HL-60 (cell line): ENCODE measurements around the gene PSMA5.

Experiments
- DNase-seq, 2 experiments: peaks; one replicate each; pipeline ENCODE4 v3.0.0-alpha.2; 2010 to 2020; ENCODE audit warnings: low read depth in 1 of 2, low spot score in 1 of 2
- H3K27ac ChIP-seq: fragments of 250-450 bp; sonication (Bioruptor Pico); replicated peaks from 2 replicates; pipeline ENCODE4 v1.5.1; 2020; ENCODE audit warnings: mild to moderate bottlenecking, moderate library complexity
- H3K27me3 ChIP-seq: fragments of 250-450 bp; sonication (Bioruptor Pico); 2 replicates; pipeline ENCODE4 v1.5.1; 2021; ENCODE audit warnings: mild to moderate bottlenecking, moderate library complexity; ENCODE audit not compliant: insufficient read depth, poor library complexity, severe bottlenecking
- H3K4me3 ChIP-seq: replicated peaks from 2 replicates; pipeline ENCODE4 v1.5.1; 2011; ENCODE audit warnings: mild to moderate bottlenecking, control low read depth, low read length; ENCODE audit not compliant: insufficient read depth
- GABPA ChIP-seq: IDR thresholded peaks from 2 replicates; pipeline ENCODE4 v1.6.1; 2012; ENCODE audit warnings: low read depth
- POLR2AphosphoS5 ChIP-seq: IDR thresholded peaks from 2 replicates; pipeline ENCODE4 v1.6.1; 2012; ENCODE audit warnings: low read depth
- SPI1 ChIP-seq: IDR thresholded peaks from 2 replicates; pipeline ENCODE4 v1.6.1; 2012; ENCODE audit warnings: low read depth, mild to moderate bottlenecking, borderline replicate concordance
- TF ChIP-seq, protein P1 (sequence below): IDR thresholded peaks from one replicate; pipeline ENCODE4 v1.5.1; 2011; ENCODE audit warnings: low read length, control low read depth, inconsistent platforms; ENCODE audit not compliant: insufficient read depth
- TF ChIP-seq, protein P2 (sequence below): IDR thresholded peaks from 2 replicates; pipeline ENCODE4 v1.6.1; 2012; ENCODE audit warnings: low read depth; ENCODE audit not compliant: insufficient replicate concordance

The PSMA5 gene

DNA sequence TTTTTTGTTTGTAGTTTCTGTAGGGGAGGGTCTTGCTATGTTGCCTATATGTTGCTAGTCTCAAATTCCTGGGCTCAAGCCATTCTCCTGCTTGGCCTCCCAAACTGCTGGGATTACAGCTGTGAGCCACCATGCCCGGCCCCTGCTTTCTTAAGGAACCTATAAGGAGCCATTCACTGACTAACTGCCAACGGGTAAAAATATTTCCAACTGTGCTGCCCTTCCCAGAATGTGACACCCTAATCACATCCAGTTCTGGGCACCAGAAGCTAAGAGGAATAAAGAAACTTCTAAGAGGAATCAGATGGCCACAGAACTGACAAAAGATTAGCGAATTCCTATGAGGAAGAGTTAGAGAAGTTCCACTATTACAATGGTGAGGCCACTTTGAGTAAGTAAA, 46.5 kb upstream of the PSMA5 start:
- TF ChIP-seq, protein P1, sequence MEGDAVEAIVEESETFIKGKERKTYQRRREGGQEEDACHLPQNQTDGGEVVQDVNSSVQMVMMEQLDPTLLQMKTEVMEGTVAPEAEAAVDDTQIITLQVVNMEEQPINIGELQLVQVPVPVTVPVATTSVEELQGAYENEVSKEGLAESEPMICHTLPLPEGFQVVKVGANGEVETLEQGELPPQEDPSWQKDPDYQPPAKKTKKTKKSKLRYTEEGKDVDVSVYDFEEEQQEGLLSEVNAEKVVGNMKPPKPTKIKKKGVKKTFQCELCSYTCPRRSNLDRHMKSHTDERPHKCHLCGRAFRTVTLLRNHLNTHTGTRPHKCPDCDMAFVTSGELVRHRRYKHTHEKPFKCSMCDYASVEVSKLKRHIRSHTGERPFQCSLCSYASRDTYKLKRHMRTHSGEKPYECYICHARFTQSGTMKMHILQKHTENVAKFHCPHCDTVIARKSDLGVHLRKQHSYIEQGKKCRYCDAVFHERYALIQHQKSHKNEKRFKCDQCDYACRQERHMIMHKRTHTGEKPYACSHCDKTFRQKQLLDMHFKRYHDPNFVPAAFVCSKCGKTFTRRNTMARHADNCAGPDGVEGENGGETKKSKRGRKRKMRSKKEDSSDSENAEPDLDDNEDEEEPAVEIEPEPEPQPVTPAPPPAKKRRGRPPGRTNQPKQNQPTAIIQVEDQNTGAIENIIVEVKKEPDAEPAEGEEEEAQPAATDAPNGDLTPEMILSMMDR, result no peak
- TF ChIP-seq GABPA (no peak), POLR2AphosphoS5 (no peak), SPI1 (no peak)
- TF ChIP-seq, protein P2, sequence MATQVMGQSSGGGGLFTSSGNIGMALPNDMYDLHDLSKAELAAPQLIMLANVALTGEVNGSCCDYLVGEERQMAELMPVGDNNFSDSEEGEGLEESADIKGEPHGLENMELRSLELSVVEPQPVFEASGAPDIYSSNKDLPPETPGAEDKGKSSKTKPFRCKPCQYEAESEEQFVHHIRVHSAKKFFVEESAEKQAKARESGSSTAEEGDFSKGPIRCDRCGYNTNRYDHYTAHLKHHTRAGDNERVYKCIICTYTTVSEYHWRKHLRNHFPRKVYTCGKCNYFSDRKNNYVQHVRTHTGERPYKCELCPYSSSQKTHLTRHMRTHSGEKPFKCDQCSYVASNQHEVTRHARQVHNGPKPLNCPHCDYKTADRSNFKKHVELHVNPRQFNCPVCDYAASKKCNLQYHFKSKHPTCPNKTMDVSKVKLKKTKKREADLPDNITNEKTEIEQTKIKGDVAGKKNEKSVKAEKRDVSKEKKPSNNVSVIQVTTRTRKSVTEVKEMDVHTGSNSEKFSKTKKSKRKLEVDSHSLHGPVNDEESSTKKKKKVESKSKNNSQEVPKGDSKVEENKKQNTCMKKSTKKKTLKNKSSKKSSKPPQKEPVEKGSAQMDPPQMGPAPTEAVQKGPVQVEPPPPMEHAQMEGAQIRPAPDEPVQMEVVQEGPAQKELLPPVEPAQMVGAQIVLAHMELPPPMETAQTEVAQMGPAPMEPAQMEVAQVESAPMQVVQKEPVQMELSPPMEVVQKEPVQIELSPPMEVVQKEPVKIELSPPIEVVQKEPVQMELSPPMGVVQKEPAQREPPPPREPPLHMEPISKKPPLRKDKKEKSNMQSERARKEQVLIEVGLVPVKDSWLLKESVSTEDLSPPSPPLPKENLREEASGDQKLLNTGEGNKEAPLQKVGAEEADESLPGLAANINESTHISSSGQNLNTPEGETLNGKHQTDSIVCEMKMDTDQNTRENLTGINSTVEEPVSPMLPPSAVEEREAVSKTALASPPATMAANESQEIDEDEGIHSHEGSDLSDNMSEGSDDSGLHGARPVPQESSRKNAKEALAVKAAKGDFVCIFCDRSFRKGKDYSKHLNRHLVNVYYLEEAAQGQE, result no peak
- Histone ChIP-seq H3K27me3 (peaks cover 21% of the 10 kb centered on the region), H3K27ac (no peak overlapping the region), H3K4me3 (no peak overlapping the region)
- no peak for DNase-seq

DNA sequence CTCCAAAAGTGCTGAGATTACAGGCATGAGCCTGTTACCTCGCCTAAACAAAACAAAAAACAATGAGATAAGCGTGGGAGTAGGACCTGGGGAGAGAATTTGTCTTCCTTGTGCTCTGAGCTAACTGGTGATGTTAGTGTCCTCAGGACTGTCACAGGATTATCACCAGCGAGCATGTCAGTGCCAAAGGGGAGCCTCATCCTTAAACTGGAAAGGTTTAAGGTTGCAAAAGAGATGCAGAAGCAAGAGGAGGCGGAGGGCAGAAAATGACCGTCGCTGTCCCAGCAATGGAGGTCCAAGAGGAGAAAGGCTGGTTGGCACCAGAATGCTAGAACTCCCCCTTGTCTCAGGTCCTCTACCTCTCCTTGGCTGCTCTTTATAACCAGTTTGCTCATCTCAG, 44.0 kb upstream of the PSMA5 start:
- DNase-seq, result no peak
- H3K27me3 ChIP-seq, result peaks cover 43% of the 10 kb centered on the region
- TF ChIP-seq SPI1 (no peak), GABPA (no peak)
- TF ChIP-seq, protein P2, result no peak
- TF ChIP-seq, protein P1, result no peak
- H3K27ac ChIP-seq, result no peak overlapping the region
- H3K4me3 ChIP-seq, result no peak overlapping the region

DNA sequence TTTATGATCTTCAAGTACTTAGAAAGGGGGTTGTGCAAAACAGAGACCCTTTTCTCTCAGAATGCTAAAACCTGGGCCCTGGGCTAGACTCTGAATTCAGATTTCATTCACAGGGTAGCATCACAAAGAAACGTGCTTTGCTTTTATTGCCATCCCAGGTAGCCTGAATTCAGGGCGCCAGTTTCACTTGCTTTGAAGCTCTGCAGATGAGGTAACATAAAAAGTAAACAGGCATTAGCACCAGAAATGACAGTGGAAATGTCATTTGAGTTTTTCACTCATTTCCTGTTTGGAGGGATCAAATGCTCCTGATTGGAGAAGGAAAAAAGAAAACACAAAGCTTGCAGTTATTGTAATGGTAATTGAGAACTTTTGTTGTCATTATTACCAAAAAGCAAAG, 42.7 kb upstream of the PSMA5 start:
- peaks cover 57% of the 10 kb centered on the region for H3K27me3 ChIP-seq
- H3K27ac ChIP-seq, result no peak overlapping the region
- TF ChIP-seq, protein P1, result no peak
- TF ChIP-seq SPI1, result no peak
- TF ChIP-seq, protein P2, result no peak
- TF ChIP-seq GABPA, result no peak
- TF ChIP-seq POLR2AphosphoS5, result no peak
- no peak overlapping the region for H3K4me3 ChIP-seq
- no peak for DNase-seq
